Osteocyte (in vitro differentiated cells): ENCODE measurements around the gene NFIL3. TPM values are rescaled to one million over a fixed set of nuclear protein-coding genes. Genes with fewer than 3 reads are reported as not detected.

Experiments used
- DNase-seq: peaks from one replicate; pipeline ENCODE4 v3.0.0; 2021; ENCODE audit warnings: mixed read lengths; ENCODE audit not compliant: unreplicated experiment; ENCODE audit errors: extremely low spot score
- H3K27ac Mint-ChIP-seq: one replicate; pipeline ENCODE4 v1.8.0; 2021; ENCODE audit warnings: mild to moderate bottlenecking, mixed read lengths; ENCODE audit not compliant: unreplicated experiment
- H3K27me3 Mint-ChIP-seq: one replicate; pipeline ENCODE4 v1.8.0; 2021; ENCODE audit warnings: mixed read lengths; ENCODE audit not compliant: unreplicated experiment
- H3K36me3 Mint-ChIP-seq: one replicate; pipeline ENCODE4 v1.8.0; 2021; ENCODE audit warnings: mixed read lengths; ENCODE audit not compliant: unreplicated experiment
- H3K4me1 Mint-ChIP-seq: one replicate; pipeline ENCODE4 v1.8.0; 2021; ENCODE audit warnings: mixed read lengths; ENCODE audit not compliant: unreplicated experiment
- H3K4me3 Mint-ChIP-seq: one replicate; pipeline ENCODE4 v1.8.0; 2021; ENCODE audit warnings: mild to moderate bottlenecking, moderate library complexity, mixed read lengths; ENCODE audit not compliant: unreplicated experiment
- H3K9me3 Mint-ChIP-seq: one replicate; pipeline ENCODE4 v1.8.0; 2021; ENCODE audit warnings: mixed read lengths; ENCODE audit not compliant: unreplicated experiment
- CTCF ChIP-seq: fragments of 200-600 bp; sonication (generic); IDR thresholded peaks from 2 replicates; pipeline ENCODE4 v1.5.0; 2021; ENCODE audit warnings: antibody characterized with exemption, mild to moderate bottlenecking, moderate library complexity
- total RNA-seq: library from RNA; stranded (reverse); gene quantifications from 2 replicates; pipeline ENCODE4 v1.2.1, GENCODE V29; 2021

The NFIL3 gene
- total RNA-seq, 1 donor from 2014 or later, result 24.0 TPM

GRCh38 chr9:91407580-91408318 is 15.9 kb downstream of the NFIL3 start:
- Mint-ChIP-seq H3K27ac (no peak overlapping the region), H3K36me3 (peaks cover 38% of the 10 kb centered on the region), H3K27me3 (no peaks in the 10 kb centered on the region), H3K9me3 (no peaks in the 10 kb centered on the region), H3K4me3 (no peak overlapping the region), H3K4me1 (peaks cover 17% of the 10 kb centered on the region)
- DNase-seq, result peak; percentile 38
- TF ChIP-seq CTCF, result no peak

- Mint-ChIP-seq H3K9me3 (no peaks in the 10 kb centered on the region), H3K27me3 (no peaks in the 10 kb centered on the region), H3K36me3 (peaks cover 32% of the 10 kb centered on the region), H3K27ac (no peak overlapping the region), H3K4me3 (no peak overlapping the region), H3K4me1 (peaks cover 4% of the 10 kb centered on the region)
- peak; percentile 63 for DNase-seq
- no peak for TF ChIP-seq CTCF
These were observed 18.1 kb downstream of the NFIL3 start for GRCh38 chr9:91405343-91406077.

GRCh38 chr9:91403665-91404543 is 19.7 kb downstream of the NFIL3 start:
- H3K4me3 Mint-ChIP-seq, result no peak overlapping the region
- H3K4me1 Mint-ChIP-seq, result peaks cover 2% of the 10 kb centered on the region
- peaks cover 16% of the 10 kb centered on the region for H3K36me3 Mint-ChIP-seq
- H3K27ac Mint-ChIP-seq, result no peak overlapping the region
- no peaks in the 10 kb centered on the region for H3K27me3 Mint-ChIP-seq
- peak; percentile 21 for DNase-seq
- no peaks in the 10 kb centered on the region for H3K9me3 Mint-ChIP-seq
- no peak for TF ChIP-seq CTCF

- Mint-ChIP-seq H3K4me3 (no peak overlapping the region), H3K9me3 (no peaks in the 10 kb centered on the region), H3K27ac (no peak overlapping the region), H3K4me1 (peaks cover 22% of the 10 kb centered on the region), H3K27me3 (no peaks in the 10 kb centered on the region), H3K36me3 (no peaks in the 10 kb centered on the region)
- no peak for DNase-seq
- no peak for TF ChIP-seq CTCF
These were observed 24.7 kb downstream of the NFIL3 start for GRCh38 chr9:91398926-91399325.
